ENCODE data around the gene AMN. TPM values are rescaled to one million over a fixed set of nuclear protein-coding genes. Genes with fewer than 3 reads are reported as not detected.

The AMN gene
- polyA plus RNA-seq, 1 of the 3 experiments (the other 2 are of a cell fraction), result 0.03 TPM

GRCh38 chr14:102903248-102903888, 19.1 kb upstream of the AMN start:
- POLR2A ChIA-PET, result no interaction called here
- no peaks in the 10 kb centered on the region for H3K9me2 ChIP-seq
- no peaks in the 10 kb centered on the region for H3K27me3 ChIP-seq (ENCODE audit: insufficient read depth)
- H3K4me2 ChIP-seq, result no peak overlapping the region
- H3K79me2 ChIP-seq (ENCODE audit: insufficient read depth), result no peaks in the 10 kb centered on the region
- no peaks in the 10 kb centered on the region for H4K20me1 ChIP-seq (ENCODE audit: insufficient read depth)
- H3F3A ChIP-seq (replicated peaks; ENCODE audit: insufficient read depth), result peaks cover 3% of the 10 kb centered on the region
- H3K4me1 ChIP-seq (ENCODE audit: control insufficient read depth in 1 of 2, insufficient read depth in 2 of 2, low read depth in 1 of 2, low read length in 1 of 2), result no peaks in the 10 kb centered on the region; a peak in 1 of 4 replicates
- H3K27ac ChIP-seq (ENCODE audit: low read depth in 2 of 2, low read length in 1 of 2), result no peak overlapping the region
- no peak overlapping the region for H2AFZ ChIP-seq (ENCODE audit: low read depth)
- peak; percentile 24 for DNase-seq
- no peaks in the 10 kb centered on the region for H3K9me3 ChIP-seq
- CTCF ChIA-PET, result interaction anchor here (1.0 kb wide), 1 partner anchor 209 kb away, joined by 3 read pairs; no protein-coding TSS in a partner anchor
- H3K4me3 ChIP-seq (ENCODE audit: low read depth in 2 of 2, low read length in 1 of 2), result no peak overlapping the region
- no peak for TF ChIP-seq JUND (IDR thresholded peaks at IDR 0.05)
- no peak for TF ChIP-seq FOXJ3 (CRISPR knock-in tag; IDR thresholded peaks at IDR 0.05)
- TF ChIP-seq ELF1 (IDR thresholded peaks at IDR 0.05), result no peak
- no peak for TF ChIP-seq GABPA (IDR thresholded peaks at IDR 0.05; ENCODE audit: low read depth)
- TF ChIP-seq SMC3 (IDR thresholded peaks at IDR 0.05; ENCODE audit: low read depth, low read length), result no peak
- TF ChIP-seq CHD2 (IDR thresholded peaks at IDR 0.05; ENCODE audit: low read length, partially characterized antibody), result no peak
- no peak for TF ChIP-seq RCOR1 (IDR thresholded peaks at IDR 0.05; ENCODE audit: low read length)
- no peak for TF ChIP-seq YY1 (IDR thresholded peaks at IDR 0.05; ENCODE audit: low read depth)
- TF ChIP-seq RXRA (IDR thresholded peaks at IDR 0.05; ENCODE audit: borderline replicate concordance, low read depth), result no peak
- TF ChIP-seq, protein P1, sequence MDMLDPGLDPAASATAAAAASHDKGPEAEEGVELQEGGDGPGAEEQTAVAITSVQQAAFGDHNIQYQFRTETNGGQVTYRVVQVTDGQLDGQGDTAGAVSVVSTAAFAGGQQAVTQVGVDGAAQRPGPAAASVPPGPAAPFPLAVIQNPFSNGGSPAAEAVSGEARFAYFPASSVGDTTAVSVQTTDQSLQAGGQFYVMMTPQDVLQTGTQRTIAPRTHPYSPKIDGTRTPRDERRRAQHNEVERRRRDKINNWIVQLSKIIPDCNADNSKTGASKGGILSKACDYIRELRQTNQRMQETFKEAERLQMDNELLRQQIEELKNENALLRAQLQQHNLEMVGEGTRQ (IDR thresholded peaks at IDR 0.05; ENCODE audit: borderline replicate concordance, low read depth, low read length), result no peak
- no peak for TF ChIP-seq NFIC (IDR thresholded peaks at IDR 0.05; ENCODE audit: borderline replicate concordance)
- TF ChIP-seq MXI1 (IDR thresholded peaks at IDR 0.05; ENCODE audit: low read depth, low read length), result no peak
- no peak for TF ChIP-seq SIN3A (IDR thresholded peaks at IDR 0.05; ENCODE audit: borderline replicate concordance, low read depth, low read length)
- TF ChIP-seq, protein P2, sequence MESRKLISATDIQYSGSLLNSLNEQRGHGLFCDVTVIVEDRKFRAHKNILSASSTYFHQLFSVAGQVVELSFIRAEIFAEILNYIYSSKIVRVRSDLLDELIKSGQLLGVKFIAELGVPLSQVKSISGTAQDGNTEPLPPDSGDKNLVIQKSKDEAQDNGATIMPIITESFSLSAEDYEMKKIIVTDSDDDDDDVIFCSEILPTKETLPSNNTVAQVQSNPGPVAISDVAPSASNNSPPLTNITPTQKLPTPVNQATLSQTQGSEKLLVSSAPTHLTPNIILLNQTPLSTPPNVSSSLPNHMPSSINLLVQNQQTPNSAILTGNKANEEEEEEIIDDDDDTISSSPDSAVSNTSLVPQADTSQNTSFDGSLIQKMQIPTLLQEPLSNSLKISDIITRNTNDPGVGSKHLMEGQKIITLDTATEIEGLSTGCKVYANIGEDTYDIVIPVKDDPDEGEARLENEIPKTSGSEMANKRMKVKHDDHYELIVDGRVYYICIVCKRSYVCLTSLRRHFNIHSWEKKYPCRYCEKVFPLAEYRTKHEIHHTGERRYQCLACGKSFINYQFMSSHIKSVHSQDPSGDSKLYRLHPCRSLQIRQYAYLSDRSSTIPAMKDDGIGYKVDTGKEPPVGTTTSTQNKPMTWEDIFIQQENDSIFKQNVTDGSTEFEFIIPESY (IDR thresholded peaks at IDR 0.05; ENCODE audit: borderline replicate concordance, low read depth), result no peak
- TF ChIP-seq RFX5 (IDR thresholded peaks at IDR 0.05; ENCODE audit: low read length), result no peak
- no peak for TF ChIP-seq MEF2A (IDR thresholded peaks at IDR 0.05; ENCODE audit: borderline replicate concordance, low read depth)
- TF ChIP-seq EZH2phosphoT487 (IDR thresholded peaks at IDR 0.05; ENCODE audit: borderline replicate concordance, low read depth), result no peak
- peaks cover 13 to 24% of the 10 kb centered on the region in 2 experiments for H3K36me3 ChIP-seq (replicated peaks in 1 of 2; ENCODE audit: control insufficient read depth in 1 of 2, insufficient read depth in 2 of 2, low read length in 1 of 2)
- 97% methylated on average over 28 of the region's 29 CpGs for WGBS (ENCODE audit: low lambda C conversion rate)
- H3K9ac ChIP-seq, result no peak overlapping the region
